Measurements from ENCODE around the gene STOX1.
A peak's percentile ranks its signal among the peaks of the same experiment; 100 is the strongest.
"Not testable (repeated sequence)": the region's sequence is repeated elsewhere in the genome, so short reads cannot be mapped to it uniquely, and the experiment has no call there.

The STOX1 gene

DNA sequence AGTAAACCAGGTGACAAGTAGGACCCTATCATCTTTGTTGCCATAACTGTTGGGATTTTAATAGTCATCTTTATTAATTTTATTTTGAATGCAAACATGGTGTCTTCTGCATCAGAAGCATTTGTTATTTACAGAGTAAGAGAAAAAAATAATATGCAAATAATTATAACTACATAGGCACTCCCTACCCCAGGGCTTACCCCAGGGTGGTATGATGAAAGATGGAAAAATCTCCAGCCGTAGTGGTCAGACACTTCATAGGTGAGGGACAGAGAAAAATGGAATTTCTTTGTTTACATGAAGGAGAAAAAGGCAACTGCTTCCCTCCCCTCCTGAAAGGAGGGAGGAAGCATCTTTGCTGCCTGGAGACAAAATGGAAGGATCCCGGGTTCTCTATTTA is 29.7 kb downstream of the STOX1 start:
- Mint-ChIP-seq H3K4me3 (no peak overlapping the region), H3K4me1 (no peaks in the 10 kb centered on the region), H3K9me3 (peaks cover 12% of the 10 kb centered on the region), H3K36me3 (no peaks in the 10 kb centered on the region), H3K27ac (no peak overlapping the region)
- ATAC-seq (no peak), DNase-seq (ENCODE audit: low spot score in 2 of 2) (no peak)

DNA sequence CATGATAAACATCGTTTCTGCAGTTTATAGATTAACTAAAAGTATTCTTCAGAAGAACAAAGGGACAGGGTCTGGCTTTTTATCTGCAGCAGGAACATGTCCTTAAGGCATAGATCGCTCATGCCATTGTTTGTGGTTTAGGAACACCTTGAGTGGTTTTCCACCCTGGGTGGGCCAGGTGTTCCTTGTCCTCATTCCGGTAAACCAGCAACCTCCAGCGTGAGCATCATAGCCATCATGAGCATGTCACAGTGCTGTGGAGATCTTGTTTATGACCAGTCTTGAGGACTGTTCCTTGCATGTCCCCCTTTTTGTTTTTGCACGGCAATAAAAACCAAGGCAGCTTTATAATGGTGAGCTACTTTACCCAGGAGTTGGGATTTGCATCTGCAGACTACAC is 33.9 kb downstream of the STOX1 start:
- Mint-ChIP-seq H3K9me3 (peaks cover 16% of the 10 kb centered on the region), H3K36me3 (no peaks in the 10 kb centered on the region), H3K4me3 (no peak overlapping the region), H3K27ac (no peak overlapping the region), H3K4me1 (no peaks in the 10 kb centered on the region)
- no peak for DNase-seq (ENCODE audit: low spot score in 2 of 2)
- no peak for ATAC-seq

DNA sequence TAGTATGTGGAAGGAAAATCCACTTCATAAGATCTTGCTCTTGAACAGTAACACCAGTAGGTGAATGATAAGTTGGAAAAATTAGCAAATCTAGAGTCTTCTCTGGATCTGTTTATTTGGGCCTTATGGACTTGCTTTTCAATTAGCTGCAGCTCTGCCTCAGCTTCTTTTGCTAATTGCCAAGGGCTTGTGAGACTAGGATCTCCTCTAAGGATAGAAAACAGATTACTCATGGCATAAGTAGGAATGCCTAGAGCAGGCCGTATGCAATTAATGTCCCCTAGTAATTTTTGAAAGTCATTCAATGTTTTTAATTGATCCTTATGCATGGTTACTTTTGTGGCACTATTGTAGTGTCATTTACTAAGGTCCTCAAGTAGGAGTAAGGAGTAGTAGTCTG is 37.3 kb downstream of the STOX1 start:
- no peaks in the 10 kb centered on the region for H3K4me1 Mint-ChIP-seq
- H3K36me3 Mint-ChIP-seq, result no peaks in the 10 kb centered on the region
- no peak overlapping the region for H3K27ac Mint-ChIP-seq
- H3K4me3 Mint-ChIP-seq, result no peak overlapping the region
- H3K9me3 Mint-ChIP-seq, result peaks cover 12% of the 10 kb centered on the region
- ATAC-seq (no peak), DNase-seq (ENCODE audit: low spot score in 2 of 2) (no peak)

DNA sequence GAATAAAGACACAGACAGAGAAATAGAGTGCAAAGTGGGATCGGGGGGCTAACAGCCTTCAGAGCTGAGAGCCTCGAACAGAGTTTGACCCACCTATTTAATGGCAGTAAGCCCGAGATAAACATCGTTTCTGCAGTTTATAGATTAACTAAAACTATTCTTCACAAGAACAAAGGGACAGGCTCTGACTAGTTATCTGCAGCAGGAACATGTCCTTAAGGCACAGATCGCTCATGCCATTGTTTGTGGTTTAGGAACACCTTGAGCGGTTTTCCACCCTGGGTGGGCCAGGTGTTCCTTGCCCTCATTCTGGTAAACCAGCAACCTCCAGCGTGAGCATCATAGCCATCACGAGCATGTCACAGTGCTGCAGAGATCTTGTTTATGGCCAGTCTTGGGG is 40.8 kb downstream of the STOX1 start:
- not testable (repeated sequence) for DNase-seq (ENCODE audit: low spot score in 2 of 2); H3K4me3 Mint-ChIP-seq; H3K4me1 Mint-ChIP-seq; ATAC-seq; H3K9me3 Mint-ChIP-seq; H3K27ac Mint-ChIP-seq; H3K36me3 Mint-ChIP-seq

DNA sequence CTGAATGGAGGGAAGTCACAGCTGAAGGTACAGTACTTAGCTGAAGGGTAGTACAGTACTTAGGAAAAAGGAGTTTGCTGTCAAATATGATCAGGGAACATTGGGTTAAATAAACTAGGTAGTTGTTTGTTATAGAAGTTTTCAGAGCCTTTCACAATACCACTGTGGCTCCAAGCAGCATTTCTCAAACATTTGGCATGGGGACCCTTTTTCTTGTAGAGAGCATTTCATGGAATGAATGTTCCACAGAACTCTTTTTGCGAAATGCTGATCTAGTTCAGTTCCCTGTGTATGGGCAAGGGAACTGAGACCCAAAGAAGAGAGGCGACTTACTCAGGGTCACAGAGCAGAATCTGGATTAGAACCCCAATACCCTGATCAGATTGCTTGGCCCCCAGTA is 42.3 kb downstream of the STOX1 start:
- Mint-ChIP-seq H3K9me3 (no peaks in the 10 kb centered on the region), H3K4me1 (peaks cover 9% of the 10 kb centered on the region), H3K4me3 (no peak overlapping the region), H3K27ac (no peak overlapping the region), H3K36me3 (no peaks in the 10 kb centered on the region)
- no peak for DNase-seq (ENCODE audit: low spot score in 2 of 2)
- no peak for ATAC-seq

DNA sequence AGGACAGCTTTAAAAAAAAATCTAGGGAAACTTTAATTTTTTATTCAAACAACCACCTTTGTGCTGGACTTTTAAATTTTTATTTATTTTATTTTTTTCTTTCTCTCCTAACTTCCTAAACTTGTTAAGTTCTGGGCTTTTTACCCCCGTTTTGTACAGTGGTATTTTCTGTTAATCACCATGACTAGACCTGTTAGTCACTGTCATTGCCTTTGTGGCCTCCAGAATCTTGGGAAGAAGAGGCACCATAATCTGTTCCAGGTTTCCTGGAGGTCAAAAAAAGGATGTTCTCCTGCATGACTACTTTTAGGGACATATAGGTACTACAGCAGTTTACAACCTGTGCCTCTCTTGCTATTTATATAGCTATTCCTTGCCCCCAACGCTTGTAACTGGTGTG is 42.7 kb downstream of the STOX1 start:
- ATAC-seq (no peak), DNase-seq (ENCODE audit: low spot score in 2 of 2) (no peak)
- Mint-ChIP-seq H3K4me1 (peaks cover 9% of the 10 kb centered on the region), H3K4me3 (no peak overlapping the region), H3K9me3 (no peaks in the 10 kb centered on the region), H3K36me3 (no peaks in the 10 kb centered on the region), H3K27ac (no peak overlapping the region)

DNA sequence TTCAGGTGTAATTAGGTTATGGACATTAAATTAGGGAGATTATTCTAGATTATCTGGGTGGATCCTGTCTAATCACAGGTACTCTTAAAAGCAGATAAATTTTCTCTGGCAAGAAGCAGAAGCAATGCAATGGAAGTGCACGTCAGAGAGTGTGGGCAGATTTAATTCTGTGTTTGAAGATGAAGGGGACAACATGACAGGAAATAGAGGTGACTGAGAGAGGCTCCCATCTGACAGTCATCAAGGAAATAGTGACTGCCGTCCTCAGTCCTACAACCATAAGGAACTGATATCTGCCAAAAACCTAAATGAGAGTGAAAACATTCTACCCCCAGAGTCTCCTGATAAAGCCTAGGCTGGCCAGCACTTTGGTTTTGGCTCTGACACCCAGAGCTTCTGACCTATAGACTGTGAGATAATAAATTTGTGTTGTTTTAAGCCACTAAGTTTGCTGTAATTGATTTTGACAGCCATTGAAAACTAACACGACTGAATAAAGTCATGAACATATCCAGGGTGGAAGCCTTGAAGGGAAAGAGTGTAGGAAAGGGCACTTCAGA is 43.3 kb downstream of the STOX1 start:
- Mint-ChIP-seq H3K27ac (no peak overlapping the region), H3K36me3 (no peaks in the 10 kb centered on the region), H3K4me1 (peaks cover 9% of the 10 kb centered on the region), H3K4me3 (no peak overlapping the region), H3K9me3 (no peaks in the 10 kb centered on the region)
- peak; percentile 87 for ATAC-seq
- DNase-seq (ENCODE audit: low spot score in 2 of 2), result no peak

DNA sequence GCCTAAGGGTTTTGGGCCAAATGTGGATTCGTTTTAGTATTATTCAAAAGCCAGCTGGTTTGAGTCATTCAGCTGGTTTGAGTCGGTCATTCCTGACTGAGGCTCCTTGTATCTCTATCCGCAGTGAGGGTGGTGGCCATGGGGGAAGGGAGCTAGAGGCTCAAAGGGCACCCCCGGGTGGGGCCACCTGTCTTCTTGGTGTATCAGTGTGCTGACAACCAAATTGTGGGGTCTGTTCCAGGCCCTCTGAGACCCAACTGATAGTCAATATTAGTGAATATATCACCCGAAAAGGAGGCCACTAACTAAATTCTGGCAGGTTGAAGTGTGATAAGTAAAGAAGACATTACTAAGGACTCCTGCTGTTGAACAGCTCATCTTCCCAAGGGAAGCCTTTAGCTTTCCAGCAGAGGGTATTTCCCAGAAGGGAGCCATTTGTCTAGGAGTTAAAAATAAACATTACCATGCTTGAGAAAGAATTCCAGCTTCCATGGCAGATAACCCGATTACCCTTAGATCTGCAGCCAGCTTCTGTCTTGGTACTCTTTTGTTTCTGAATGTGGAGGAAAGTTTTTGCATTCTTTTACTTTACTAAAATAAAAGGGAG is 43.9 kb downstream of the STOX1 start:
- Mint-ChIP-seq H3K9me3 (no peaks in the 10 kb centered on the region), H3K4me3 (no peak overlapping the region), H3K36me3 (no peaks in the 10 kb centered on the region), H3K4me1 (peaks cover 9% of the 10 kb centered on the region), H3K27ac (no peak overlapping the region)
- DNase-seq (ENCODE audit: low spot score in 2 of 2) (no peak), ATAC-seq (peak; percentile 32)

DNA sequence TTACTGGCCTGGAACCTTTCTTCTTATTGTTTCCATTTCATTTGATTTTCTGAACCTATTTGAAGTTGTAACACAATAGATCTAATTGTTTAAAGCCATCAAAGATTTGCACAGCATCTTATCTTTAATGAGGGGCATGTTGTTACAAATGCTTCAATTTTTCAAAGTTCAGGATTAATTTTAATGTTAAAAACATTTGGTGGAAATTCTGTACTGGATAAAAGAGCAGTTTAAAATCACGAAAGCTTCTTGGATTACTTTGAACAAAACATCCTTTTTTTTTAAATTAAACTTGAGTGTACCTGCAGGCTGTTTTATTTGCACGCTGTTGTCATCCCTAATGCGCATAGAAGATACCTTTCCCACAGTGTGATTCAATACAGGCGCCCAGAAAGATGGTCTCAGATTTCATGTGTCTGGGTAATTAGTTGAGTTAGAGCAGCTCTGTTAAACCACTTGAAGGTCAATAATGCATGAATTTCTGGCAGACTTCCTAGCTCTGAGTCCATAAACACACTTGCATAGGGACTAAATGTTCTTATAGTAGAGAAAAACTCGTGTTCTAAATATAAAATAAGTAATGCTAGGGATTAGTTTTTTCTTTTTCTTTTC is 44.5 kb downstream of the STOX1 start:
- DNase-seq (ENCODE audit: low spot score in 2 of 2) (no peak), ATAC-seq (no peak)
- H3K4me3 Mint-ChIP-seq, result no peak overlapping the region
- no peaks in the 10 kb centered on the region for H3K9me3 Mint-ChIP-seq
- H3K36me3 Mint-ChIP-seq, result no peaks in the 10 kb centered on the region
- H3K27ac Mint-ChIP-seq, result no peak overlapping the region
- H3K4me1 Mint-ChIP-seq, result peaks cover 9% of the 10 kb centered on the region

DNA sequence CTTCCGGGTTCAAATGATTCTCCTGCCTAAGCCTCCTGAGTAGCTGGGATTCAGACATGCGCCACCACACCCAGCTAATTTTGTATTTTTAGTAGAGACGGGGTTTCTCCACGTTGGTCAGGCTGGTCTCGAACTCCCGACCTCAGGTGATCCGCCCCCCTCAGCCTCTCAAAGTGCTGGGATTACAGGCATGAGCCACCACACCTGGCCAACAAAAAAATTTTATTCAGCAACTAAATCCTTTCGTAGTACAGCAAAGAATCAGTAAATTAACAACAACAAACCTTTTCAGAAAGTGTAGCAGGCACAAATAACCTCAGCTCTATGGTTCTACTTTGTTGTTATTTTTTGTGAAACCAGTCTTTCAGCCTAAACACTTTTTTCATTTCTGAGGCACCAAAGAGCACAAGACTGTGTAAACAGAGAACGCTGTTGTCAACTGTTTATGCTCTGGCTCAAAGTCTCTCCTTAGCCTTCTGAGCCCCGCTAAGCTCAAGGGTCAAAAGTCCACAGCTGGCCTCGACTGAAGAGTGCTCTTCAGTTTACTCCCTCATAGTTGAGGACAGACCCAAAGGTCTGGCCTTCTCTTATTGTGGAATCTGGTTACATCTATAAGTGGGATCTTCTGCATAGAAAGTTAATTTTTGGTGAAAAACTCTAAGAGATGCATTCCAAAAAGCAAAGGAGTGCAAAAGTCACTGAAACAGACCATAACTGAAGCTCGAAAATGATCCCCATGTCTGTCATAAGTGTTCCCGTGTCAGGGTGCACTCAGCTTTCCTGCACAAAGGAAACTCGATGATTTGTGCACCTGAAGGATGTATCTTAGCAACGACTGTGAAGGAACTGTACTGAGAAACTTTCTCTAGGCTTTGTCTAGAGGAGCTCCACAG is 49.2 kb downstream of the STOX1 start:
- H3K4me1 Mint-ChIP-seq, result no peaks in the 10 kb centered on the region
- no peak overlapping the region for H3K27ac Mint-ChIP-seq
- ATAC-seq, result no peak

DNA sequence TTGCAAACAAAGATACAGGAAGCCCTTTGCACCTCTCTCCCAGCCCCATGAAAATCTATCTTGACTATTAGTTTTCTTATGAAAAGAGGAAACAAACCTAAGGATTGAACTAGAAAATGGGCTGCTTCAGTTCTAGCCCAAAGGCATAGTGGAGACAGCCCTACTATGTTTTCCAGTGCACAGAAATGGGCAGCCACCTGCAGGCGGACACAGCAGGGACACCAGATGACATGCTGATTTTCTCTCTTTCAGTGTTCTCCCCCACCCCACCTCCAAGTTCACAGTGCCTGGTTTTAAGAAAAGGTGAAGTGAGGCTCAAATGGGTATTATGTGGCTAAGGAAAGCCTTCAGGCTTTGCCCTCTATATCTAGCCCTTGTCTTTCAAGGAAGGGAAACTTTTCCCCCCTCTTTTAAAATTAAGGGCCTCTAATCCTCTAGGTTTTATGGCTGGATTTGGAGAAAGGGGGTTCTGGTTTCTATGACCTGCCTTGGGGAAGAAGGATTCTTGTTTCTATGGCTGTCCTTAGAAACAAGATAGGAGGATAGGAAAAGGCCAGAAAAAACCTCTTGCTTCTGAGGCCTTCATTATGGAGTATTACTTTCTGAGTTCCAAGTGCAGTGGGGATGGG is 50.3 kb downstream of the STOX1 start:
- ATAC-seq (no peak), DNase-seq (ENCODE audit: low spot score in 2 of 2) (no peak)
- Mint-ChIP-seq H3K4me1 (no peaks in the 10 kb centered on the region), H3K27ac (no peak overlapping the region), H3K36me3 (no peaks in the 10 kb centered on the region), H3K4me3 (no peak overlapping the region), H3K9me3 (no peaks in the 10 kb centered on the region)

More for the DNA sequence above, 49.2 kb downstream of the STOX1 start:
- no peak for DNase-seq (ENCODE audit: low spot score in 2 of 2)
- no peak overlapping the region for H3K4me3 Mint-ChIP-seq
- H3K36me3 Mint-ChIP-seq, result no peaks in the 10 kb centered on the region
- H3K9me3 Mint-ChIP-seq, result no peaks in the 10 kb centered on the region

DNA sequence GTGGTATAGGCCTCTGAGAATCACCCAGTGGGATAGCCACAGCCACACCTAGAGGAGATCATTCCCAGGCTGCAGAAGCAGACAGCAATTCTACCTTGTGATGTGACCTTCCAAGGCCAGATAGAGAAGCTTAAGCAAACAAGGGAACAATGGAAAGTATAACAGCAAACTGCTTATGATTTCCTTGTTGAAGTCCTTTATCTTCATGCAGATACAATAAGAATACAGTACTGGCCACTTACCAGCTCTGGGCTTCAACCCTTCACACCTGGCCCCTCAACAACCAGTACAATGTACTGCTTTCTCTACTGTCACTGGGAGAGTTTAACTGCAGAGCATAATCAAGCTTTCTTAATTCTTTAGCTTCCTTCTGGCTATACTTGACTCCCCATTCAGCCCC is 51.2 kb downstream of the STOX1 start:
- Mint-ChIP-seq H3K36me3 (no peaks in the 10 kb centered on the region), H3K9me3 (no peaks in the 10 kb centered on the region), H3K4me1 (no peaks in the 10 kb centered on the region), H3K27ac (no peak overlapping the region), H3K4me3 (no peak overlapping the region)
- DNase-seq (ENCODE audit: low spot score in 2 of 2), result no peak
- ATAC-seq, result no peak

DNA sequence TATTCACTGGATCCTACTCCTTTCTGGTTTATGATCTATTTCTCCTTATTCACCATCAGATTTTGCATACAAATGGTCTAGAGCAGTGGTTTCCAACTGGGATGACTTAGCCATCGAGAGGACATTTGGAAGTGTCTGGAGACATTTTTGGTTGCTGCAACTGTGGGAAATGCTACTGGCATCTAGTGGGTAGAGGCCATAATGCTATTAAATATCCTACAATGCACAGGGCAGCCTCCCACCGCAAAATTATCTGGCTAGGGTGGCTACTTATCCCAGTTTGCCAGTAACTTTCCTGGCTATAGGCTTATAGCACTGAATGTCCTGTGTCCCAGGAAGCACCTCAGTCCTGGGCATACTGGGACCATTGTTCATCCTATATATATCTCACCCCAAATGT is 52.3 kb downstream of the STOX1 start:
- Mint-ChIP-seq H3K9me3 (no peaks in the 10 kb centered on the region), H3K4me3 (no peak overlapping the region), H3K36me3 (no peaks in the 10 kb centered on the region), H3K4me1 (no peaks in the 10 kb centered on the region), H3K27ac (no peak overlapping the region)
- no peak for DNase-seq (ENCODE audit: low spot score in 2 of 2)
- no peak for ATAC-seq

DNA sequence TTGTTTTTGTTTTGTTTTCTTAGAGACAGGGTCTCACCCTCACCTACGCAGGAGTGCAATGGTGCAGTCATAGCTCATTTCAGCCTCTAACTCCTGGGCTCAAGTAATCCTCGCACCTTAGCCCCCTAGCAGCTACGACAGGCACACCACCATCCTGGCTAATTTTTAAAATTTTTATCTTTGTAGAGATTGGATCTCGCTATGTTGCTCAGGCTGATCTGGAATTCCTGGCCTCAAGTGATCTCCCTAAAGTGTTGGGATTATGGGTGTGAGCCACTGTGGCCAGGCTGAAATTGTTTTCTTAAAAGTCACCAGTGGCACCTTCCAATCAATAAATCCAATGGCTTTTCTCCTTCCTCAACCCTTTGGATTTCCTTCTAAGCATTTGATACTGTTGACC is 52.9 kb downstream of the STOX1 start:
- Mint-ChIP-seq H3K36me3 (no peaks in the 10 kb centered on the region), H3K4me3 (no peak overlapping the region), H3K4me1 (no peaks in the 10 kb centered on the region), H3K27ac (no peak overlapping the region), H3K9me3 (no peaks in the 10 kb centered on the region)
- ATAC-seq (no peak), DNase-seq (ENCODE audit: low spot score in 2 of 2) (no peak)

DNA sequence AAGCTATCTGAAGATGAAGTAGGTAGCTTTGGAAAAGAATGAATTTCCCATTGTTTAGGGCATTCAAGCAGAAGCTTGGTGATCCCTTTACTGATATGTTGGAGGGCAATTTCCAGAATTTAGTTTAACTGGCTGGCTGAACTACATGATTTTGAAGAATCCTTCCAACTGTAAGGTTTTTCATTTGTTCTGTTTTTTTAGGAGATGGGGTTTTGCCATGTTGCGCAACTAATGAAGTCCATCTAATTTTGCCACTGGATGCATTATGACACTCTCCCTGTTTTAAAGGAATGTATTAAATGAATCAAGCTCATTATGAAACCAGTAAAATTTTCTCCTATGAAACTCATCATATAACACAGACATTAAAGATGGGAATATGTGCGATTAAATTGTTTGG is 67.7 kb downstream of the STOX1 start:
- ATAC-seq (no peak), DNase-seq (ENCODE audit: low spot score in 2 of 2) (no peak)
- Mint-ChIP-seq H3K36me3 (no peaks in the 10 kb centered on the region), H3K4me1 (peaks cover 4% of the 10 kb centered on the region), H3K4me3 (no peak overlapping the region), H3K27ac (no peak overlapping the region), H3K9me3 (no peaks in the 10 kb centered on the region)
